ENCODE measurements around the gene C5orf63.

The C5orf63 gene

DNA sequence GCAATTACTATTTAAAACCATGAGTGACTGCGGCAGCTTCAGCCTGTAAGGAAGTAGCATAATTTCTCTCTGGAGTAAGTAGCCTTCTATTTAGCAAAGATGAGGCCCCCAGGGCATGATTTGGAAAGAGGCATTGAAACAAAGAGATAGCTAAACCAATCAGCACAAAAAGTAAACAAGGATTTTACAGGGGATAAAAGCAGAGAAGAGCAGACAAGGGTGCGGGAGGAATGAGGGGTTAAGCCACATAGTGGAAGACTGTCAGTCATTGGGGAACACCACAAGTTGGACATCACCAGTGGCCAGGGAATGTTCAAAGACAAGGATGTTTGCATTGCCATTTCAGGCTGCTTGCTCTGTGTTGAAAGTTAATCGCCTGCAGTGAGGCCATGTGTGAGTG, 24.0 kb upstream of the C5orf63 start:
- no peak overlapping the region for H3K4me3 ChIP-seq (ENCODE audit: low read depth, low read length)
- TF ChIP-seq, protein P1, sequence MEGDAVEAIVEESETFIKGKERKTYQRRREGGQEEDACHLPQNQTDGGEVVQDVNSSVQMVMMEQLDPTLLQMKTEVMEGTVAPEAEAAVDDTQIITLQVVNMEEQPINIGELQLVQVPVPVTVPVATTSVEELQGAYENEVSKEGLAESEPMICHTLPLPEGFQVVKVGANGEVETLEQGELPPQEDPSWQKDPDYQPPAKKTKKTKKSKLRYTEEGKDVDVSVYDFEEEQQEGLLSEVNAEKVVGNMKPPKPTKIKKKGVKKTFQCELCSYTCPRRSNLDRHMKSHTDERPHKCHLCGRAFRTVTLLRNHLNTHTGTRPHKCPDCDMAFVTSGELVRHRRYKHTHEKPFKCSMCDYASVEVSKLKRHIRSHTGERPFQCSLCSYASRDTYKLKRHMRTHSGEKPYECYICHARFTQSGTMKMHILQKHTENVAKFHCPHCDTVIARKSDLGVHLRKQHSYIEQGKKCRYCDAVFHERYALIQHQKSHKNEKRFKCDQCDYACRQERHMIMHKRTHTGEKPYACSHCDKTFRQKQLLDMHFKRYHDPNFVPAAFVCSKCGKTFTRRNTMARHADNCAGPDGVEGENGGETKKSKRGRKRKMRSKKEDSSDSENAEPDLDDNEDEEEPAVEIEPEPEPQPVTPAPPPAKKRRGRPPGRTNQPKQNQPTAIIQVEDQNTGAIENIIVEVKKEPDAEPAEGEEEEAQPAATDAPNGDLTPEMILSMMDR (IDR thresholded peaks at IDR 0.05; ENCODE audit: low read depth, low read length, missing control alignments) = no peak
- DNase-seq (ENCODE audit: low read depth) = no peak

DNA sequence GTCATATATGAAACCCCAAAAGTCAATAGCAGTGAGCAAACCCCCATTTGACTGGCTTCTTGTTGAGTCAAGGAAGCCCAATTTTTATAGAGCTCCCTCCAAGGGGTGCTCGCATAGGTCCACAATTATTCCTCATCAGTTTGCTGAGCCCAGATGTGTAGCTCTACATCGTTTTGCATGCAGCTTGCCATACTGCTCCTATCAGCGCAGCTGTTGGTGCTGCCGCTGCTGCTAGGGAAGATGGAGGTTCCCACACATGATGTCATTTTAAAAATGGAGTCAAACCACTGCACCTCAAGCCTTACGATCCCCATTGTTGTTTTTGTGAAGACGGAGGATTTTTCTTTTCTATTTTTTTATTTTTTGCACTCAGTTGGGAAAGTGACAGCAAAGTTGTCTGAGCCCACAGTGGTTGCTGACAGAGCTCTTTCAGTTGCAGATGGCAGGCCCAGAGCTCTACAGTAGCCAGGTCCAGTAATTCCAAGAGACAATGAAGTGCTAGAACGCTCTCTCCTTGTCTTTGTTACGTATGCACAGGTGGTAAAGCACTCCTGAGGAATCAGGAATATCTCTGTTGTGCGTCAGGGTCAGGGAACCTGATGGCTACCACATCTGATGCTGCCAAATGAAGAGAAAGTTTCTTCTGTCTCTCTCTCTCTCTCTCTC, 23.2 kb upstream of the C5orf63 start:
- TF ChIP-seq, protein P1 (IDR thresholded peaks at IDR 0.05; ENCODE audit: low read depth, low read length, missing control alignments) = no peak
- no peak for DNase-seq (ENCODE audit: low read depth)
- no peak overlapping the region for H3K4me3 ChIP-seq (ENCODE audit: low read depth, low read length)

DNA sequence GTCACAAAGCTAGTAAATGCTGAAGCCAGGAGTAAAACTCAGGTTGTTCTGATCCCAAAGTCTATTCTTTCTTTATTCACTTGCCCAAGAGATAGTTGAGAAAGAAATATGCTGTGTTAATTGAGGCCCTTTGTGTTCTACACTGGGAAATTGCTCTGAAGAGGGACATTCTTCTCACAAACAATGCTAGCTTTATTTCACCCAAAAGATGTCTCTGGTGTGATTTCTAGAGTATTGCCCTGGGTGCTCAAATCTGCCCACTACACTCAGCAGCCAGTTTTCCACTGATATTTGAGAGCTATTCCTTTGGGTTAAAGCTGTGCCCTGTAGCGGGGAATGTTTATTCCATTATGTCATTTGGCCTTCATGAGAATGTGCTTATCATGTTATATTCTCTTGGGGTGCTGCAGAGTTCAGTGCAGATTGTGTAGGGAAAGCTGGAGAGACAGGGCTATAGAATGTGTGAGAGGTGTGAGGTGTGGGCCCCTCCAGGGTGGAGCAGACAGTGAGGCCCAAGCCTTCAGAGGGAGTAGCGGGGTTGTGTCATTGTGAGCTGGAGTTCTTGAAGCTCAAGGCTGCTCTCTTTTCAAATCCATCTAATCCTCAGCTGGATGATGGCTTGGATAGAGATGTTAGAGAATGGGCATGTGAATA, 21.0 kb upstream of the C5orf63 start:
- TF ChIP-seq, protein P1 (IDR thresholded peaks at IDR 0.05; ENCODE audit: low read depth, low read length, missing control alignments) = no peak
- H3K4me3 ChIP-seq (ENCODE audit: low read depth, low read length) = no peak overlapping the region
- DNase-seq (ENCODE audit: low read depth) = no peak

DNA sequence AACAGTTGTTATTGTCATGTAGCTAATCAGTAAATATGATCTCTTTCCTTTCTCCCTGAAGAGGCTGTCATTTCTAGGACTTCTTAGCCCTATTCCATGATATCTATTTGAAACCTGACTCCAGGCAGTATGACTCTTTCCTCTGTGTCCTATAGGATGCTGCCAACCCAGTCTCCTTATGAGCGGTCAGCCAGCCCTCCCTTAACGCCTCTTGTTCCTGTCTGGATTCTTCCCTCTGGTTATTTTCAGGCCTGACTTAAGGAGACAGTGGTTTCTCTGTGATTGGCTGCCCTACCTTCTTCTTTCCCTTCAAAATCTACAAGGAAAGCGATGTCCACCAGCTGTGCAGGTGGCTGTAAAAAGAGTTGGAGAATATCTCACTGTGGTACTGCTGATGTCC, 19.4 kb upstream of the C5orf63 start:
- TF ChIP-seq, protein P1 (IDR thresholded peaks at IDR 0.05; ENCODE audit: low read depth, low read length, missing control alignments) = no peak
- no peak for DNase-seq (ENCODE audit: low read depth)
- no peak overlapping the region for H3K4me3 ChIP-seq (ENCODE audit: low read depth, low read length)

DNA sequence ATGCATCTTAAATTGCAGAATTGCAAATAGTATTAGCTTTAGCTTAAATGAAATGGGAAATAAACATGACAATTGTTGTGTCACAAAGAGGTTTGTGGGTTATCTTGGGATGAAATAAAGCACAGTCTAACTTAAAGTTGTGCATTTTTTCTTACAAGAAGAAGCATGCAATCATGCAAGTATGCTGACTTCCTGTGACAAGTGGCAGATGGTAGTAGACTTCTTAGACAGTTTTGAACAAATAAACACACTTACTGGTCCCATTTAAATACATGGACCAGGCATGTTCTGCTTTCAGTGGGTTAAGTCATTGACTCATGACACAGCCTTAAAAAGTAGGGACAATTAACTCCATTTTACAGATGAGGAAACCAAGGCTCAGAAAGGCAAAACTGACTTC, 15.9 kb upstream of the C5orf63 start:
- DNase-seq (ENCODE audit: low read depth) = no peak
- no peak overlapping the region for H3K4me3 ChIP-seq (ENCODE audit: low read depth, low read length)
- TF ChIP-seq, protein P1 (IDR thresholded peaks at IDR 0.05; ENCODE audit: low read depth, low read length, missing control alignments) = no peak

DNA sequence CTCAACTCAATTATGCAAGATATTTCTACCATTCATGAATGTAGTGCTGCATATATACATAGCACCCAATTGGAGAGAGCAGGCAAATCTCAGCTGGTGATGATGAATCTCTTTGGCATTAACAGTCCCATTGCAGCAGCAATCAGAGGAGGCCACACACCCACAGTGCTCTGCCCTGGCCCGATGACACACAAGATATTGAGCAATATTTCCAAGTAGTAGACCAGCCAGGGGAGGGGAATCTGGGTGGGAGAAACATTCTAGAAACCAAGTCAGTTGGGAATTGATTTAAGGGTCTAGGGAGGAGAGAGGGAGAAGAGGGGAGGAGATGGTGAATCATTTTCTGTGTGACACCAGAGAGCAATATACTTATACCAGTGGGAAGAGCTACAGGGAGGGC, 14.9 kb upstream of the C5orf63 start:
- no peak overlapping the region for H3K4me3 ChIP-seq (ENCODE audit: low read depth, low read length)
- TF ChIP-seq, protein P1 (IDR thresholded peaks at IDR 0.05; ENCODE audit: low read depth, low read length, missing control alignments) = no peak
- no peak for DNase-seq (ENCODE audit: low read depth)

DNA sequence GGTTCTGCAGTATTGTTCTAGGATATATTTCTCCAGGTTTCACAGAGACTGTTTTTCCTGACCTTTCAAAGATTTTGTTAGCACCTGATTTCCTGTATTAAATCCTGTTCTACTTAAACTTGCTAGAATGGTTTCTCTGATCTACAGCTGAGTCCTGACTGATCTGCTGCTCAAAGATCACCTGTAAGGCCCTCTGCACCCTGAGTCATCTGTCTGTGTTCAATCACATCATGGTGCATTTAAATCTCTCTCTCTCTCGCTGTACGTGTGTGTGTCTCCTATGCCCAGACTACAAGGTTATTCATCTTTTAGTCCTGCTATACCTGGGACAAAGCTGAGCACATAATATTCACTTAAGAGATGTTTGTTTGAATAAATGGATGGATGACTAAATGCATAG, 13.3 kb upstream of the C5orf63 start:
- TF ChIP-seq, protein P1 (IDR thresholded peaks at IDR 0.05; ENCODE audit: low read depth, low read length, missing control alignments) = no peak
- H3K4me3 ChIP-seq (ENCODE audit: low read depth, low read length) = no peak overlapping the region
- DNase-seq (ENCODE audit: low read depth) = no peak
